HG02938 (cell line): ENCODE data around the gene TOMM7.
"Not testable (repeated sequence)": the region's sequence is repeated elsewhere in the genome, so short reads cannot be mapped to it uniquely, and the experiment has no call there.

Experiments used
- ATAC-seq: cut with Tn5 transposase; IDR thresholded peaks from one replicate; pipeline ENCODE4 v1.9.1; 2021; ENCODE audit warnings: mild to moderate bottlenecking, moderate library complexity; ENCODE audit not compliant: unreplicated experiment

The TOMM7 gene

DNA sequence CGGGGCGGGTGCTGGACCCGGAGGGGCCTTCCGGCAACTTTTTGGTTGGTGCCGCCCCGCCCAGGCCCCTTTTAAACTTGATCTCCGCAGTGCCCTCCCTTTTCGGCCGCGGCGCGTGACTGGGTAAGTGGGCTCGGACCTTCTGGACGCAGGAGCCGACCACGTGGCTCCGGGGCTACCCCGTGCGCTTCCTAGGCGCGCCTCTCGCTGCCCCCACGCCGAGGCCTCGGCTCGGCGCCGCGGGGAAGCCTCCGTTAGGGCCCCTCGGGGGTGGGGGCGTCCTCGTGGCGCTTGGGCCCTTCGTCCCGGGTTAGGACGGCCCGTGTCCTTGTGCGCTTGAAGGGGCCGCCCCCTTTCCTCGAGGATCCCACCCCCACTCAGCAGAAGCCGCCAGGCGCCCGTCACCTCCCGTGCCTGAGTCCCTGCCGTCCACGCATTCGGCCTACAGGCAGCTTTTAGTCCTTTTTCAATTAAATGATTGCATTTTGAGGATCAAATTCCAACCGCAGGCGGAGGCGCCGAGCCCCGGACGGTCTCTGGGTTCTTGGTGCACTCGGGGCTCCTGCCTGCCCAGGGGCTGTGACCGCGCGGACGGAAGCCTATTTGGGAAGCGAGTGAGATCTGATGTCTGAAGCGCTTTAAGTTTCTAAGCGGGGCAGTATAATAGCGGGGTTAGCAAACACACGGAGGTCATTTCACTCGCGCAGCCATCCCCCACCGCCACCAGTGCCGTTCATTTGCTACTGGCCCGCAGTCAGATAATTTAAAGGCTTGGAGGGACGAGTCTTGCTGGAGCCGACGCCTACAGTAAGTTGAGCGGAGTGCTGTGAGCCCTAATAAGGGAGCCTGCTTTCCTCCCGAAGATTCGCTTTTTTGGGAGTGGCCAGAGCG, 31.8 kb upstream of the TOMM7 start:
- peak; percentile 75 for ATAC-seq

DNA sequence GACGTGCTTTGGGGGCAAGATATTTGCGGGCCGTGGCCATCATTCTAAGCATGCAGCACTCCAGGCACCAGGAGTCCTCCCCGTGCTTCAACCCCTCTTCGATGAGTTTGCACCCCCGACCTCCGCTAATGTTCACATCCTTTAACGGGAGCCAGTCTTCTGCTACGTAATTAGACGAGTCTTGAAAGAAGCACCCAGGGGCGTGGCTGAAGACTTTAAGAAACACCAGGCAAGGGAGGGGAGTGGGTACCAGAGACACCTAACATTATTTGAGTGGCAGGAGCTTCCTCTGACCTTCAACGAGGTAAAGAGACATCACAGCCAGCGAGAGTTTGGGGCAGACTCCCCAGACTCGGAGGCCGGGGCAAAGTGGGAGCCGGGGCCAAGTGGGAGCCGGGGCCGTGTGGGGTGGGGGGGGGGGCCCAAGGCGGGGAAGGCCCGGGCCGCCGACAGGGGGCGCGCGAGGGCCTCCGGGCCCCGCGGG, 31.1 kb upstream of the TOMM7 start:
- peak; percentile 24 for ATAC-seq

DNA sequence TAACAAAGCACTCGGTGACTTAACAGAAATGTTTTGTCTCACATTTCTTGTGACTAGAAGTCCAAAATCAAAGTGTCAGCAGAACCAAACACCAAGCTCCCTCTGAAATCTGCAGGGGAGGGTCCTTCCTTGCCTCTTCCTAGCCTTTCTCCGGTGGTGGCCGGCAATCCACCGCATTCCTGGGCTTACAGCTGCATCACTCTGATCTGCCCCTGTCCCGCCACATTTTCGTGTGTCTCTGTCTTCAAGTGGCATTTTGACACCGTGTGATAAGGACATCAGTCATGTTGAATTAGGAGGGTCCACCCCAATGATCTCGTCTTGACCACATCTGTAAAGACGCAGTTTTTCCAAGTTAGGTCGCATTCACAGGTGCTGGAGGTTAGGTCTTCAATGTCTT, 30.5 kb upstream of the TOMM7 start:
- no peak for ATAC-seq

DNA sequence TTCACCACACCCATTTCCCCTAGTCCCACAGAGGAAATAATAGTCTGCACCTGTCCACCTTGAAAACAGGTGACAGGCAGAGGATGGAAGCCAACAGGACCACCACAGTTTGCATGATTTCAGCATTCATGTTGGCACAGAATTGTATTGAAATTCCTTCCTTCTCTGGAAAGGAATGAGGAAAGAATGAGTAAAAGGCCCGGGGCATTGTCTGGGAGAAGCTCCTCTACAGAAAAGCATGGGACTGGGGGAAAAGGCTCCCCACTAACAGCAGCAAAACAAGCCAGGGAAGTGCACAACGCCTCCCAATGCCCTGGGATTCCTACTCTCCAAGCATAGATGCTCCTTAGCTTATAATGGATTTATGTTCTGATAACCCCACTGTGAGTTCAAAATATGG, 28.5 kb upstream of the TOMM7 start:
- no peak for ATAC-seq

DNA sequence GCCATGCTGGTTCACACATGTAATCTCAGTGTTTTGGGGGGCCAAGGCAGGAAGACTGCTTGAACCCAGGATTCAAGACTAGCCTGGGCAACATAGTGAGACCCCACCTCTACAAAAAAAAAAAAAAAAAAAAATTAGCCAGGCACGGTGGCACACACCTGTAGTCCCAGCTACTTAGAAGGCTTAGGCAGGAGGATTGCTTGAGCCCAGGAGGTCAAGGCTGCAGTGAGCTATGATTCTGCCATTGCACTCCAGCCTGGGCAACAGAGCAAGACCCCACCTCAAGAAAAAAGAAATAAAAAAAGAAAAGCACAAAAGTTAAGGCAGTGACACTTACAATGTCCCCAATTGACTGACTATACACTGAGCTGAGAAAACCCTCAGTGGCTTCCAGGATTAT, 27.7 kb upstream of the TOMM7 start:
- not testable (repeated sequence) for ATAC-seq

DNA sequence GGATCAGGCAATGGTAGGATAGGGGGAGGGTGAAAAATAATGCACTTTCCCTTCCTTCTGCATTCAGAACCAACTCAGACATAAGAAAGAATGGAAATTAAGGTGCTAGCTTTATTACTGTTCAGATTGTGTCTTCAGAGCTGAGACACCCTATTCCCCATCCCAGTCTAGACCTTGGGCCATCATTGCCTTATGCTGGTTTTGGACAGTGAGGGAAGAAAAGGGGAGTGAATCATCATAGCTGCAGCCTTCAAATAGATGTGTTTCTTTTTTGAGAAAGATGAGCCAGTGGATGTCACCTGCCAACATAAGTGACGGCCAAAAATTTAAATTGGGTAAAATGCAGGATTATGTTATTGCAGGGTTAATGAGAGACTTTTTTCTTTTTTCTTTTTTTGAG, 27.0 kb upstream of the TOMM7 start:
- no peak for ATAC-seq

DNA sequence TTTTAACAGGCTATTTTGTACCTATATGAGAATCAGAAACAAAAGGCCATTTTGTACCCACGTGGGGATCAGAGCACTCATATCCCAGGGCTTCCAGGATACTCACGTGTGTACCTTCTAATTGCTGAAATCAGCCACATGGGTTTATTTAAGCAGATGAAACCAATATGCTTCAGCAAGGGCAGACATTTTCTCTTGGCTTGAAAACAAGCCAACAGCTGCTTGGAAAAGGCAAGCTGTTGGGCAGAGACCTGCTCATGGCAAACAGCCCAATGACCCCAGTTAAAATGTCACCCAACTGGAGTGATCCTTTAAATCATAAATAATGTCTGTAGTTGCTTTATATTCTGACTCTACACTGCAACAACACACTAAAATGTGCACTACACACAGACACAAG, 26.5 kb upstream of the TOMM7 start:
- ATAC-seq, result no peak

DNA sequence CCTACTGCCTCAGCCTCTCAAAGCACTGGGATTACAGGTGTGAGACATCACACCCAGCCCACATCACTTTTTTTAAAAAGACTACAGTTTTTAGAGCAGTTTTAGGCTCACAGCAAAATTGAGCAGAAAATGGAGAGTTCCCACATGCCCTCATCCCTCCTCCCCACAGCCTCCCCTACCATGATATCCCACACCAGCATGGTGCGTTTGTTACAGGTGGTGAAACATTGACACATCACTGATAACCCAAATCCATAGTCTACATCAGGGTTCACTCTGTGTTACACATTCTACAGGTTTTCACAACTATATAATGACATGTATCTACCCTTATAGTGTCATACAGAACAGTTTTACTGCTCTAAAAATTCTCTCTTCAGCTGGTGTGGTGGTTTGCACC, 24.3 kb upstream of the TOMM7 start:
- ATAC-seq, result no peak

DNA sequence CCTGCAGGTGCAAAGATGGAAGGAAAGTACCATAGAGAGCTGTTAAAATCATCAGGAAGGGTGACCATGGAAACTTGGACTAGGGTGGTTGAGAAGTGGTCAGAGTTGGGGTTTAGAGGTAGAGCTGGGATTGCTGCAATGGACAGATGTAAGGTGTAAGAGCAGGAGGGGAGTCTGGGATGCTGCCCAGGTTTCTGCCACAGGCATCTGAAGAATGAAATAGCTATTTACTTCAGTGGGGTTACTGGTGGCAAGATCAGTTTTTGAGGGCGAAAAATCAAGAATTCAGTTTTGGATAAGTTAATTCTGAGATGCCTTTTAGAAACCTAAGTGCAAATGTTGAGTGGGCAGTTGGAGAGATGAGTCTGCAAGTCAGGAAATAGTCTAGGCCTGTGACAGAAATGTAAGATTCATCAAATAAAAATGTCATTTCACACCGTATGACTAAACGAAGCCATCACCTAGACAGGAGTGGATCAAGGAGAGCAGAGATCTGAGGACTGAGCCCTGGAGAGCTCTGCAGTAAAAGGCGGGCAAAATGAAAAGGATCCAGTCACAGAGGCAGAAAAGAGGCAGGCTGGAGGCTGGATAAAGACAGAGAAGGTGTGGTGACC, 22.7 kb upstream of the TOMM7 start:
- no peak for ATAC-seq

DNA sequence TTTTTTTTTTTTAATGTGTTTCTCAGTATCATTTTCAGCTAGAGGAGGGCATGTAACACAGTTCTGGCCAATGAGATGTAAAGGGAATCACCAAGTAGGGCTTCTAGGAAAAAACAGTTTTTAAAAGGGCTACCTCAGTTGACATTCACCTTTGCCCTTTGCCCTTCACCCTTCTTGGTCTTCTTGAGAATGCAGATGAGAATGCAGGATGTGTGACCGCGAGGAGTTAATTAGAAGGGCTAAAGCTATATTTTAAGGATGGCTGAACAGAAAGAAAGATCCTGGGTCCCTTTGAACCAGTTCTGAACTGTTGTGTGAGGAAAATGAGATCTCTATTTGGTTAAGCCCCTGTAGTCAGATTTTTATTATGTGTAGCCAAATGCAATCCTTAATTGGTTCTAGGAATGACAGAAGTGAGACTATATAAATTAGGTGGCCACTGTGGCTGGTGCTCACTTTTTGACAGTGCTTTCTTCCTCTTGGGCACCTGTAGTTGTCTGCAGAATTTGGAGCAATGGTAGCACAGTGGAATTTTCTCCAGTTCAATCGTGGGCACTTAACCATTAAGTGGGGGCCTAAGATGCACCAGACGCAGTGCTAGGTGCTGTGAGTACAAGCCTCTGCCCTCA, 21.1 kb upstream of the TOMM7 start:
- ATAC-seq, result no peak

DNA sequence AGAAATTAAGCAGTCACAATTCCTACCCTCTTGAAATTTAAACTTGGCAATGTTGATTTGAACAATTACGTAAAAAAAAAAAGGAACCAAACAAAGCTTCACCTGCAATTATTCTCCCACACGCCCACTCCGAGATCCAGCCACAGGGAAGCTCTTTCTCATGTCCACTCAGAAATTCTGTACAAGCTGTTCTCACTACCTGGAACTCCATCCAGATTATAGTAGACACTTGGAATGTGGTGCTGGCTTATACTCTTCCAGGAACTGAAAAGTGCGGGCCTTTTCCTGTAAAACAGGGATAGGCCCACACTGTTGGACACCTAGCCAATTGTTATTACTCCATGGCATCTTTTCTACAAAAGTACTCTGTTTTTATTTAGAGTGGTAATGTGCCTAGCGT, 20.3 kb upstream of the TOMM7 start:
- ATAC-seq, result no peak

DNA sequence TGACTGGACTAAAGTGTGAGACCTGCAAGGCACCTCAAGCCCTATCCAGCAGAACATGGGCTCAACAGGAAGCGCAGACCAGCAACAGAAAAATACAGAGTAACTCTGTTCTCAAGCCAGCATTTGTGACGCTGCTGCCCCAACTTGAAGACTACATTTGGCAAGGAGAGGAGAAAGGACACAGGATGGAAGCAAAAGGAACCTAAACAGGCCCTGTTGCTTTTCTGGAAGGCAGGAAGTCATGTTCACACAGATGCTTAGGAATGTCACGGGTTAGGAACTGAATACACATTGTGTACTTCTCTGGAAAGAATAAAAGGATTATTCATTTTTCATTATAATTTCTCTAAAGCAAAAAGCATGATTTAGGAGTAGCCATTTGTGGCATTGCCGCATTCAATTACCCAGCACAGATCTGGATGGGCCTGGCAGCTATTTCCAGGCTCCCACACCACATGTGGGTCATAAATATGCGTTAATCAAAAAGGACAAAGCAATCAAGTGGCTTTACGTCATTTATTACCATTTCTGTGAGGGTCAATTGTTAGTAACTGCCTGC, 19.8 kb upstream of the TOMM7 start:
- ATAC-seq, result no peak

DNA sequence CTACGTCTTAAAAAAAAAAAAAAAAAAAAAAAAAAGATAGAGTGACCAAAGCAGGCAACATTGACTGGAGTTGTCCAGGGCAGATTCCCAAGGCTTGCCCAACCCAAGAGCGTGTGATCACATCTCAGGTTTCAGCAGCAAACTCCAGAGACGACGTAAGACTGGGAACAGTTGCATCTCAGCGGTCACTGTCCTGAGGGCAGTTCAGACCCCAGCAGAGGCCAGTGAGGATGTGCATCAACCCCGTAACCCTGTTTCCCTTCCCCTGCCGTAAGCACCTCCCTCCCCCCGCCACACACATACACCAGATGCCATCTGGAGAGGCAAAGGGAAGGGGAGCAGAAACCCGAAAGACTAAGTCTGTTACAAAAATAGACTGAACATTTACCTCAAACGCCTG, 19.3 kb upstream of the TOMM7 start:
- no peak for ATAC-seq

DNA sequence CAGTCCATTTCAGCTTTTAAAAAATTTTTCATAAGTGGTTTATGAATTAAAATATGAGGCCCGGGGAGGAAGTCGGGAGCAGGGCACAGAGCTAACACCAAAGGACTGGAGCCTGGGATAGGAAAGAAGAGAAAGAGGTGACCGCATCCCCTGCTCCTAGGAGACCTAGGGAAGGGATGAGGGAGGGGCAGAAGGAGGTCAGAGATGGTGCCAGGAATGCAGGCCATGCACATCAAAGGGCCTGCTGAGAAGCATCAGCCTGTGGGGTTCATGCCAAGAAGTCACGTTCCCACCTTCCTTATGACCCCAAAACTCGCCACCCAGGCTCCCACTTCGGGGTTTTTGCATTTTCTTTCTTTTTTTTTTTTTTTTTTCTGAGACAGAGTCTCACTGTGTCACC, 14.7 kb upstream of the TOMM7 start:
- no peak for ATAC-seq

DNA sequence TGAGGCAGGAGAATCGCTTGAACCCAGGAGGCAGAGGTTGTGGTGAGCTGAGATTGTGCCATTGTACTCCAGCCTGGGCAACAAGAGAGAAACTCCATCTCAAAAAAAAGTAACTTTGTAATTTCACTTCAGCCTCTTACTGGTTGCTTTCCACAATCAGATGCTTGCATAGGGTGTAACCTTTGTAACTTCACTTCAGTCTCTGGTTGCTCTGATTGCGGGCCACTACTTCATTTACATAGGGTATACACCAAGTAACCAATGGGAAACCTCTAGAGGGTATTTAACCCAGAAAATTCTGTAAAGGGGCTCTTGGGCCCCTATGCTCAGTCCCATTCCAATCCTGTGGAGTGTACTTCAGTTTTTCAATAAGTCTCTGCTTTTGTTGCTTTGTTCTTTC, 13.9 kb upstream of the TOMM7 start:
- ATAC-seq, result not testable (repeated sequence)

DNA sequence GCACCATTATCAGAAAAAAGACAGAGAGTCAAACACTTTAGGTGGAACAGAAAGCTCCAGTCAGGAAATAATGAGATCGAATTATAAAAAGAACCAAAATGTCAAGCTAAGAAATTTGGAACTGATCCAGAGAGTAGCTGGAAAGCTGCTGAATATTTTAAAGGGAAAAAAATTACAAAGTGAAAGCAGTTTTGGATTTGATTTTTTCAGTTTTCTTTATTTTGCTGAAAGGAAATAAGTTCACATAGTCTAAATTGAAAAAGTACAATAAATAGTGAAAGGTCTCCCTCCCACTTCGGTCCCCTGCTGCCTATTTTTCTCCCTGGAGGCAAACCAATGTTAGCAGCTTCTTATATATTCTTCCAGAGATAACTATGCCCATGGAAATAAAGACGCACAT, 11.3 kb upstream of the TOMM7 start:
- no peak for ATAC-seq

DNA sequence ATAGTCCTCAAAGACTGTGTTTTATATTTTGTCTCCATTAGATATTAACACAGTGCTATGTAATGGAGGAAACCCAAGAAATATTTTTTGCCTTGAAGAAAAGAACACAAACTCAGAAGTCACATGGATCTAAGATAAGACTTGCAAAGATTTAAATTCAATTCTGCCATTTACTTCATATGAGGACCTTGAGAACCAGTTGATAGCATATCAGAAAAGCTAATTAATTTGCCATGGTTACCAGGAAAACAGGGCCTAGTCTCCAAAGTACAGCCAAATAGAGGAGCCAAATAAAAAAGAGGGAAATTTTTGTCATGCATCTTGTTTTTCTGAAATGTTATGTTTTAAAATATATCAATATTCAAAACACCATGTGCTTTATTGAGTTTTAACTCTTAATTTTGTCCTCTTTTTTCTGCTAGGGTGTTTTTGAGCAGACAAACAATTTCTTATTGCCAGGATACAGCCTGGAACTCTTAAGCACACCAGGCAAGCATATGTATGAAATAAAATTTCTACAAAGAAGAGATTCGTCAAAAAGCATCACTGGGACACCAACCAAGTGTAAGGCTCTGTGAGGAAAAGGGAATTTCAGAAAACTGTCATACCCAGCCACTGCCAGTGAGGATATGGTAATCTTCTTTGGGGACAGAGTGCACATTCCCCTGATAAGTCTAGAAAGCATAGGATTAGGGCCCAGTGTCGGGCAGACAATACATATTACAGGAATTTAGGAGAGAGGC, 10.6 kb upstream of the TOMM7 start:
- no peak for ATAC-seq

DNA sequence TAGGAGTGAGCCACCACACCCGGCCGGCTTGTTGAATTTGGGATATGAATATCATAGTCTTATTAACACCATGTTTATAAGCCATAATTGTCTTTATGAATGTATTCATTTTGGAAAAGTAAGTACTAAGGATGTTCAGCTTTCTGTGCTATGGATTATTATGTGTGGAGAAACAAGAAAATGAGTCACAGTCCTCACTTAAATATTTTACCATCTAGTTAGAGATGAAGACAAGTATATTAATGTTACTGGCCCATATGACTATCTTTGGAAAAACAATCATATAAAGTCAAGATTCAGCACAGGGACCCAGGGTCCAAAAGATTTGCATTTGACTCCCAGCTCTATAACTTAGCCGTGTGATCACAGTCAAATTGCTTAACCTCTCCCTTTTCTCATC, 9.8 kb upstream of the TOMM7 start:
- no peak for ATAC-seq

DNA sequence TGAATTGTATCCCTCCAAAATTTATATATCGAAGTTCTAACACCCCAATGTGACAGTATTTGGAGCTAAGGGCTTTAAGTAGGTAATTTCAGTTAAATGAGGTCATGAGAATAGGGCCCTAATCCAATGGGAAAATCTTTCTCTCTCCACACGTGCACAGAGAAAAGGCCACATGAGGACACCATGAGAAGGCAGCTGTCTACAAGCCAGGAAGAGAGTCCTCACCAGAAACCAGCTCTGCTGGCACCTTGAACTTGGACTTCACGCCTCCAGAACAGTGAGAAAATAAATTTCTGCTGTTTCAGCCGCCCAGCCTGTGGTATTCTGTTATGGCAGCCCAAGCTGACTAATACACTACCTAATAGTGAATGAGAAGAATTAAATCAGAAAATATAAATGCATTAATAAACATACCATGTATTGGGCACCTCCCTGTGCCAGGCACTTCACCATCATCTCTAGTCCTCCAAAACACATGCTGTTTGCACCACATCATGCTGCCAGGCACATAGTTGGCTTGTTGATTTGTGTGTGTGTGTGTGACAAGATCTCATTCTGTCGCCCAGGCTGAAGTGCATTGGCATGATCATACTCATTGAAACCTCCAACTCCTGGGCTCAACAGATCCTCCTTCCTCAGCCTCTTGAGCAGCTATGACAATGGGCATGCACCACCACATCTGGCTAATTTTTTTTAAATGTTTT, 9.1 kb upstream of the TOMM7 start:
- ATAC-seq, result no peak

DNA sequence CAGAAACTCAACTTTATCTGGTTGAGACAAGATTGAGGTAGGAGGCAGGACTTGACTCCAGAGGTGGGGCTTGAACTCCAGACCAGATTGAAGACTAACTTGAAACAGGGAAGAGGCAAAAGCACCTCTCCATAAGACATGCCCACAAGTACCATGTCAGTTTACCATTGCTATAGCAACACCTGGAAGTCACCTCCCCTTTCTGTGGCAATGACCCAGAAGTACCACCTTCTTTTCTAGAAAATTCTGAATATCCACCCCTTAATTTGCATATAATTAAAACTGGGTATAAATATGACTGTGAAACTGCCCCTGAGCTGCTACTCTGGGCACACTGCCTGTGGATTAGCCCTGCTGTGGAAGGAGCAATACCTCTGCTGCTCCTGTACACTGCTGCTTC, 4.9 kb upstream of the TOMM7 start:
- ATAC-seq, result no peak
